CD4-positive, alpha-beta T cell treated with Interleukin-4 for 1 hour (primary cell): ENCODE results near the gene SAP130.

Experiments used
- DNase-seq, 2 donors: peaks; one replicate each; pipeline ENCODE4 v3.0.0-alpha.2; 2020 to 2022

Gene SAP130

GRCh38 chr2:128024816-128025215 lies 3.0 kb downstream of the SAP130 start:
- DNase-seq, result no peak

- no peak for DNase-seq
Observed at GRCh38 chr2:128017561-128017960, 10.3 kb downstream of the SAP130 start.

- no peak for DNase-seq
Observed at GRCh38 chr2:128016620-128017019, 11.2 kb downstream of the SAP130 start.

GRCh38 chr2:128012698-128013097 lies 15.2 kb downstream of the SAP130 start:
- DNase-seq, result no peak

- DNase-seq, result no peak
Observed at GRCh38 chr2:128008074-128008672, 19.7 kb downstream of the SAP130 start.

GRCh38 chr2:128004509-128004908 lies 23.4 kb downstream of the SAP130 start:
- no peak for DNase-seq

GRCh38 chr2:128003463-128003862 lies 24.4 kb downstream of the SAP130 start:
- no peak for DNase-seq

- no peak for DNase-seq
Observed at GRCh38 chr2:127996160-127996559, 31.7 kb downstream of the SAP130 start.

- no peak for DNase-seq
Observed at GRCh38 chr2:127995725-127996124, 32.1 kb downstream of the SAP130 start.

- no peak for DNase-seq
Observed at GRCh38 chr2:127993659-127994058, 34.2 kb downstream of the SAP130 start.

- no peak for DNase-seq
Observed at GRCh38 chr2:127991742-127992141, 36.1 kb downstream of the SAP130 start.

GRCh38 chr2:127986548-127987079 lies 41.2 kb downstream of the SAP130 start:
- no peak for DNase-seq

GRCh38 chr2:127985735-127986134 lies 42.1 kb downstream of the SAP130 start:
- no peak for DNase-seq

GRCh38 chr2:127985026-127985734 lies 42.7 kb downstream of the SAP130 start:
- DNase-seq, result no peak

- no peak for DNase-seq
Observed at GRCh38 chr2:127984551-127984950, 43.3 kb downstream of the SAP130 start.

- no peak for DNase-seq
Observed at GRCh38 chr2:127969446-127969845, 58.4 kb downstream of the SAP130 start.

GRCh38 chr2:127968610-127969339 lies 59.1 kb downstream of the SAP130 start:
- DNase-seq, result no peak

- no peak for DNase-seq
Observed at GRCh38 chr2:127961729-127962128, 66.1 kb downstream of the SAP130 start.

GRCh38 chr2:127957240-127957639 lies 70.6 kb downstream of the SAP130 start:
- no peak for DNase-seq

- DNase-seq, result no peak
Observed at GRCh38 chr2:127954857-127955256, 73.0 kb downstream of the SAP130 start.

GRCh38 chr2:127953849-127954248 lies 74.0 kb downstream of the SAP130 start:
- no peak for DNase-seq

- no peak for DNase-seq
Observed at GRCh38 chr2:127953128-127953718, 74.6 kb downstream of the SAP130 start.

- no peak for DNase-seq
Observed at GRCh38 chr2:127951026-127951425, 76.8 kb downstream of the SAP130 start.
